ENCODE results near the gene COL9A3. TPM values are rescaled to one million over a fixed set of nuclear protein-coding genes. Genes with fewer than 3 reads are reported as not detected.

The COL9A3 gene
- total RNA-seq, 1 donor from 2014 or later = 1.8 TPM

DNA sequence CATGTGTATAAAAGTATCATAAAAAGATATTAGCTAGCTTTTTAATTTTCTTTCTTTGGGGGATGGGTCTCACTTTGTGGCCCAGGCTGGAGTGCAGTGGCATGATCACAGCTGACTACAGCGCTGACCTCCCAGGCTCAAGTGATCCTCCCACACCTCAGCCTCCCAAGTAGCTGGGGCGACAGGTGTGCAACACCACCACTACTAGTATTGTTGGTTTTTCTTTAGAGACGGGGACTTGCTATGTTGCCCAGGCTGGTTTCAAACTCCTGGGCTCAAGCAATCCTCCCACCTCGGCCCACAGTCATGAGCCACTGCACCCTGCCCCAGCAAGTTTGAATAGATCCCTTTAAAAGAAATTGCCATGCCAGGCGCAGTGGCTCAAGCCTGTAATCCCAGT is 38.3 kb downstream of the COL9A3 start:
- Mint-ChIP-seq H3K4me1 (ENCODE audit: unreplicated experiment) (peaks cover 30% of the 10 kb centered on the region), H3K27me3 (ENCODE audit: unreplicated experiment) (peaks cover 21% of the 10 kb centered on the region)
- DNase-seq (ENCODE audit: low spot score) = no peak

DNA sequence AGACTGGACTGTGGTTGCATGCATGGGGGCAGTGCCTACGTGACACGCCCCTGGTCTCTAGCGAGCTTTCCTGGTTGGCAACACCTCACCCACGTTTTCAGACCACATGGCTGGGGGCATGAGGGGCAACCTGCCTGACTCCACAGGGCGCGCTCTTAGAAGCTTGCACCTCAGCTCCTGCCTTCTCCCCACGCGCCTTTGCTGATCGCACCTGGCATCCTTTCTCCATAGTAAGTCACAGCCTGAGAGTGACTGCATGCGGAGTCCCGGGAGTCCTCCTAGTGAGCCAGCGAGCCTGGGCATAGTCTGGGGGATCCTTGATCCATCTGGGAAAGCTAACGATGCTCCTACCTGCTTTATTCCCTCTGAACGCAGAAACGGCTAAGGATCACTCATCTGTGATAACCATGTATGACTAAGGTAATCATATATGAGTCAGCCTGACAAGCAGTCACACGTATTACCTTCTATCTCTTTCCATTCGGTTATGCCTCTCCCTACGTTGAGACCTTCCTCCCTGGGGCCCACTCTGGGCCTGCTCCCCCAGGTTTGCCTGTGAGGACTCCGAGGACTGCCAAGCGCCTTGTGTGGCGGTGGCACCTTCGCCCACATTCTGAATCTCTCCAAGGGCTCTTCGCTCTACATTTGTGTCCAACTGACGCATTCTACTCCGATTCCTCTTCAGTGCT is 40.2 kb downstream of the COL9A3 start:
- TF ChIP-seq, protein P1, sequence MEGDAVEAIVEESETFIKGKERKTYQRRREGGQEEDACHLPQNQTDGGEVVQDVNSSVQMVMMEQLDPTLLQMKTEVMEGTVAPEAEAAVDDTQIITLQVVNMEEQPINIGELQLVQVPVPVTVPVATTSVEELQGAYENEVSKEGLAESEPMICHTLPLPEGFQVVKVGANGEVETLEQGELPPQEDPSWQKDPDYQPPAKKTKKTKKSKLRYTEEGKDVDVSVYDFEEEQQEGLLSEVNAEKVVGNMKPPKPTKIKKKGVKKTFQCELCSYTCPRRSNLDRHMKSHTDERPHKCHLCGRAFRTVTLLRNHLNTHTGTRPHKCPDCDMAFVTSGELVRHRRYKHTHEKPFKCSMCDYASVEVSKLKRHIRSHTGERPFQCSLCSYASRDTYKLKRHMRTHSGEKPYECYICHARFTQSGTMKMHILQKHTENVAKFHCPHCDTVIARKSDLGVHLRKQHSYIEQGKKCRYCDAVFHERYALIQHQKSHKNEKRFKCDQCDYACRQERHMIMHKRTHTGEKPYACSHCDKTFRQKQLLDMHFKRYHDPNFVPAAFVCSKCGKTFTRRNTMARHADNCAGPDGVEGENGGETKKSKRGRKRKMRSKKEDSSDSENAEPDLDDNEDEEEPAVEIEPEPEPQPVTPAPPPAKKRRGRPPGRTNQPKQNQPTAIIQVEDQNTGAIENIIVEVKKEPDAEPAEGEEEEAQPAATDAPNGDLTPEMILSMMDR (IDR thresholded peaks at IDR 0.05; ENCODE audit: unreplicated experiment) = no peak
- Mint-ChIP-seq H3K4me3 (ENCODE audit: unreplicated experiment) (peak overlapping the region; percentile 63), H3K27ac (ENCODE audit: unreplicated experiment) (peak overlapping the region; percentile 20), H3K36me3 (ENCODE audit: low read depth, unreplicated experiment) (peaks cover 28% of the 10 kb centered on the region), H3K9me3 (ENCODE audit: unreplicated experiment) (peaks cover 3% of the 10 kb centered on the region), H3K4me1 (ENCODE audit: unreplicated experiment) (peaks cover 33% of the 10 kb centered on the region), H3K27me3 (ENCODE audit: unreplicated experiment) (peaks cover 22% of the 10 kb centered on the region)
- no peak for DNase-seq (ENCODE audit: low spot score)

More for the DNA sequence above, 38.3 kb downstream of the COL9A3 start:
- TF ChIP-seq, protein P1 (IDR thresholded peaks at IDR 0.05; ENCODE audit: unreplicated experiment) = no peak
- no peak overlapping the region for H3K27ac Mint-ChIP-seq (ENCODE audit: unreplicated experiment)
- peaks cover 30% of the 10 kb centered on the region for H3K36me3 Mint-ChIP-seq (ENCODE audit: low read depth, unreplicated experiment)
- H3K4me3 Mint-ChIP-seq (ENCODE audit: unreplicated experiment) = no peak overlapping the region
- peaks cover 3% of the 10 kb centered on the region for H3K9me3 Mint-ChIP-seq (ENCODE audit: unreplicated experiment)

DNA sequence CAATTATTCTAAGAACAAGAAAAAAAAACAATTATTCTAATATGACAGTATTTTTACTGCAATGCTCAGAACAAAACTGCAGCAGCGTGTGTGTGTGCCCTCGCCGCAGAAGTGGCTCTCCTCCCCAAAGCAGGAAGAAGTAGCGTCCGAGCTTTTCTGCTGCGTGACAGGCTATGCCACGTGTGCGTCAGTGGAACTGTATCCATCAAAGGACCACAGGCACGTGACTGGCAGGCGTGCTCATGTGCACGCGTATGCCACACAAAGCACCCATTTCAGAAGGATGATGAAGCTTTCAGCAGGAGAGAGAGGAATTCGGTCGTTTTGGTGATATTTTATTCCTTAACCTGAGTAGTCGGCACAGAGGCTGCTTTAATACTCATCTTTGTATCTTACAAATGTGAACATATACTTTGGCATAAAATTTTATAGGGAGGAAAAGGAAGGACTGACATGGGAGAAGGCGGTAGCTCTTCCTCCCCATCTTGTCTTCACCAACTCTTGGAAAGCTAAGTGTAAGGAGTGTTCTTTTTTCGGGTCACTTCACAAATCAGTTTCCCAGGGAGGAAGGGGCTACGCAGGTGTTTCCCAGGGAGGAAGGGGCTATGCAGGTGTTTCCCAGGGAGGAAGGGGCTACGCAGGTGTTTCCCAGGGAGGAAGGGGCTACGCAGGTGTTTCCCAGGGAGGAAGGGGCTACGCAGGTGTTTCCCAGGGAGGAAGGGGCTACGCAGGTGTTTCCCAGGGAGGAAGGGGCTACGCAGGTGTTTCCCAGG is 41.4 kb downstream of the COL9A3 start:
- no peak for DNase-seq (ENCODE audit: low spot score)
- Mint-ChIP-seq H3K27me3 (ENCODE audit: unreplicated experiment) (peaks cover 18% of the 10 kb centered on the region), H3K27ac (ENCODE audit: unreplicated experiment) (peak overlapping the region; percentile 64), H3K36me3 (ENCODE audit: low read depth, unreplicated experiment) (peaks cover 25% of the 10 kb centered on the region), H3K9me3 (ENCODE audit: unreplicated experiment) (peaks cover 3% of the 10 kb centered on the region), H3K4me3 (ENCODE audit: unreplicated experiment) (peak overlapping the region; percentile 68), H3K4me1 (ENCODE audit: unreplicated experiment) (peaks cover 38% of the 10 kb centered on the region)
- TF ChIP-seq, protein P1 (IDR thresholded peaks at IDR 0.05; ENCODE audit: unreplicated experiment) = no peak

DNA sequence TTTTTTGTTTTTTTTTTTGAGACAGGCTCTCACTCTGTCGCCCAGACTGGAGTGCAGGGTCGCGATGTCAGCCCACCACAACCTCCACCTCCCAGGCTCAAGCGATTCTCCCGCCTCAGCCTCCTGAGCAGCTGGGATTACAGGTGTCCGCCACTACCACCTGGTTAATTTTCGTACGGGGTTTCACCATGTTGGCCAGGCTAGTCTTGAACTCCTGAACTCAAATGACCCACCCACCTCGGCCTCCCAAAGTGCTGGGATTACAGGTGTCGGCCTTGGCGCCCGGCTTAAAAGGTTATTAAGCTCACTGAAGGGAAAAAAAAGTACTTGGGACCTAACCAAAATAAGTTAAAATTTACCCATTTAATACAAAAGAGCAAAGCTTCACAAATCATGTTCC is 42.9 kb downstream of the COL9A3 start:
- DNase-seq (ENCODE audit: low spot score) = no peak
- peak overlapping the region; percentile 94 for H3K4me3 Mint-ChIP-seq (ENCODE audit: unreplicated experiment)
- peaks cover 20% of the 10 kb centered on the region for H3K36me3 Mint-ChIP-seq (ENCODE audit: low read depth, unreplicated experiment)
- peaks cover 38% of the 10 kb centered on the region for H3K4me1 Mint-ChIP-seq (ENCODE audit: unreplicated experiment)
- H3K9me3 Mint-ChIP-seq (ENCODE audit: unreplicated experiment) = peaks cover 3% of the 10 kb centered on the region
- peak overlapping the region; percentile 67 for H3K27ac Mint-ChIP-seq (ENCODE audit: unreplicated experiment)
- peaks cover 18% of the 10 kb centered on the region for H3K27me3 Mint-ChIP-seq (ENCODE audit: unreplicated experiment)
- TF ChIP-seq, protein P1 (IDR thresholded peaks at IDR 0.05; ENCODE audit: unreplicated experiment) = no peak

All from endothelial cell (in vitro differentiated cells).